Parathyroid adenoma (tissue), 2 donors: ENCODE measurements around the gene FAS.

ENCODE experiments used
- H2AFZ ChIP-seq: fragments of 300-600 bp; sonication (generic); one replicate; pipeline ENCODE4 v1.7.0; 2017; ENCODE audit warnings: antibody characterized with exemption, mild to moderate bottlenecking
- H3K27ac ChIP-seq: fragments of 300-600 bp; sonication (generic); one replicate; pipeline ENCODE4 v1.7.0; 2017
- H3K27me3 ChIP-seq: fragments of 300-600 bp; sonication (generic); one replicate; pipeline ENCODE4 v1.7.0; 2017; ENCODE audit warnings: low read length; ENCODE audit not compliant: control insufficient read depth, insufficient read depth
- H3K36me3 ChIP-seq: fragments of 300-600 bp; sonication (generic); one replicate; pipeline ENCODE4 v1.7.0; 2017; ENCODE audit warnings: low read length; ENCODE audit not compliant: control insufficient read depth, insufficient read depth
- H3K4me1 ChIP-seq: fragments of 300-600 bp; sonication (generic); one replicate; pipeline ENCODE4 v1.7.0; 2017; ENCODE audit warnings: control low read depth
- H3K4me2 ChIP-seq: fragments of 300-600 bp; sonication (generic); one replicate; pipeline ENCODE4 v1.7.0; 2017; ENCODE audit warnings: low read length
- H3K4me3 ChIP-seq: fragments of 300-600 bp; sonication (generic); one replicate; pipeline ENCODE4 v1.7.0; 2017; ENCODE audit warnings: low read depth, low read length
- H3K79me2 ChIP-seq: fragments of 300-600 bp; sonication (generic); one replicate; pipeline ENCODE4 v1.7.0; 2017; ENCODE audit warnings: control low read depth
- H3K9ac ChIP-seq: fragments of 300-600 bp; sonication (generic); one replicate; pipeline ENCODE4 v1.7.0; 2017; ENCODE audit warnings: mild to moderate bottlenecking
- H3K9me3 ChIP-seq: fragments of 300-600 bp; sonication (generic); one replicate; pipeline ENCODE4 v1.7.0; 2017; ENCODE audit warnings: low read length; ENCODE audit not compliant: control insufficient read depth
- TF ChIP-seq, protein P1 (sequence below): fragments of 300-600 bp; sonication (generic); IDR thresholded peaks from one replicate; pipeline ENCODE4 v1.7.0; 2017; ENCODE audit warnings: antibody characterized with exemption, mild to moderate bottlenecking
- donor health status: primary hyperparathyroidism.

The FAS gene

DNA sequence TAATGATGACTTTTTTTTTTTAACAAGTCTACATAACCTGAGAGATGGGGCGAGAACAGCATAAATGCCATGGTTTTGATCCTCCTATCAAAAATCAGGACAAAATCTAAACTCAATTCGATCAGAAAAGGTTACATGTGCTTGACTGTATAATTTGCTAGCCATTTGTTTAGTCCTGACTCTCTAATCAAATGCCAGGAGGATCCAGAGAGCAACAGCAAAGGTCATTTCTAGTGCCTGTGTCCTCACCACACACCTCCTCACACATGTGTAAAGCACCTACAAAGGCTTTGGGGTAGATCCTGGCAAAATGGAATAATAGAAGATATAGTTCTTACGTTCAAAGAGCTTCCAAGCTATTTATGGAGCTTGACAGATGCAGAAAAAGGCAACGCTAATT is 11.0 kb upstream of the FAS start:
- no peaks in the 10 kb centered on the region for H3K4me1 ChIP-seq
- no peaks in the 10 kb centered on the region for H3K9me3 ChIP-seq
- no peaks in the 10 kb centered on the region for H3K36me3 ChIP-seq
- no peak overlapping the region for H3K9ac ChIP-seq
- H3K27ac ChIP-seq: no peak overlapping the region
- no peak overlapping the region for H3K4me3 ChIP-seq
- TF ChIP-seq, protein P1, sequence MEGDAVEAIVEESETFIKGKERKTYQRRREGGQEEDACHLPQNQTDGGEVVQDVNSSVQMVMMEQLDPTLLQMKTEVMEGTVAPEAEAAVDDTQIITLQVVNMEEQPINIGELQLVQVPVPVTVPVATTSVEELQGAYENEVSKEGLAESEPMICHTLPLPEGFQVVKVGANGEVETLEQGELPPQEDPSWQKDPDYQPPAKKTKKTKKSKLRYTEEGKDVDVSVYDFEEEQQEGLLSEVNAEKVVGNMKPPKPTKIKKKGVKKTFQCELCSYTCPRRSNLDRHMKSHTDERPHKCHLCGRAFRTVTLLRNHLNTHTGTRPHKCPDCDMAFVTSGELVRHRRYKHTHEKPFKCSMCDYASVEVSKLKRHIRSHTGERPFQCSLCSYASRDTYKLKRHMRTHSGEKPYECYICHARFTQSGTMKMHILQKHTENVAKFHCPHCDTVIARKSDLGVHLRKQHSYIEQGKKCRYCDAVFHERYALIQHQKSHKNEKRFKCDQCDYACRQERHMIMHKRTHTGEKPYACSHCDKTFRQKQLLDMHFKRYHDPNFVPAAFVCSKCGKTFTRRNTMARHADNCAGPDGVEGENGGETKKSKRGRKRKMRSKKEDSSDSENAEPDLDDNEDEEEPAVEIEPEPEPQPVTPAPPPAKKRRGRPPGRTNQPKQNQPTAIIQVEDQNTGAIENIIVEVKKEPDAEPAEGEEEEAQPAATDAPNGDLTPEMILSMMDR: no peak
- no peak overlapping the region for H3K4me2 ChIP-seq
- no peaks in the 10 kb centered on the region for H3K79me2 ChIP-seq
- H2AFZ ChIP-seq: no peak overlapping the region
- H3K27me3 ChIP-seq: no peaks in the 10 kb centered on the region

DNA sequence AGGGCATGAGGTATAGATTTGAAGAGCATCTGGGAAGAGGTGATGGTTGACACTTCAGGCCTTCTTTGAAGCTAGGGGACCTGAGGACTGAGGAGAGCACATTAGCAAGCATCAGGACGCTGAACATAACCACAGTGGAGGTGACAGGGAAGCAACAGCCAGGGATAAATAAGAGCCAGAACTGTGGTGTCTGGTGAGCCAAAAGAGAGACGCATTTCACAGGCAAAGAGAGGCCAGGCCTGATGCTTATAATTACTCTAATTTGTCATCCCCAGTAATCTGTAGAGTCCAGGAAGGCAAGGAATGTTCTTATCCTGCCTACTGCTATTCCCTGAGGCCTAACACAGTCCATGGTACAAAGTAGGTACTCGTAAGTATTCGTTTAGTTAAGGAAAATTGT is 10.4 kb upstream of the FAS start:
- H2AFZ ChIP-seq: no peak overlapping the region
- H3K4me2 ChIP-seq: no peak overlapping the region
- no peaks in the 10 kb centered on the region for H3K79me2 ChIP-seq
- no peaks in the 10 kb centered on the region for H3K36me3 ChIP-seq
- no peak overlapping the region for H3K4me3 ChIP-seq
- no peaks in the 10 kb centered on the region for H3K9me3 ChIP-seq
- TF ChIP-seq, protein P1: no peak
- no peaks in the 10 kb centered on the region for H3K4me1 ChIP-seq
- H3K27ac ChIP-seq: no peak overlapping the region
- no peaks in the 10 kb centered on the region for H3K27me3 ChIP-seq
- no peak overlapping the region for H3K9ac ChIP-seq

DNA sequence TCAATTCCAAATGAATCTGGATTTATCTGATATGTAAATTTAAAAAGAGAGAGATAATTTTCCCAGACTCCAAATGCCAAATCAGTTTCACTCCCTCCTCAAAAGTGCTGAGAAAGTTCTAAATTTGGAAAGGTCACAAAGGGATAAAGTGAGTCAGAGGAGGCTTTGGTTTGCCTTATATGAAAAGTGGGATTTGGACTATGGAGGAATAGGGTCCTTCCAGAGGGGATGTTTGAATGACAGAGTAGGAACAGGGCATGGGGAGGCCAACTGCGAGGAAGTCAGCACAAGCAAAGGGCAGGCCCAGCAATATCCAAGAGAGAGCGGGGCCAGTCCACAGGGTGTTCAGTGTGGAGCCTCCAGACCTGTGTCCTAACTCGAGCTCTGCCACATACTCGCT is 9.8 kb upstream of the FAS start:
- H2AFZ ChIP-seq: no peak overlapping the region
- H3K27me3 ChIP-seq: no peaks in the 10 kb centered on the region
- no peaks in the 10 kb centered on the region for H3K9me3 ChIP-seq
- H3K4me2 ChIP-seq: no peak overlapping the region
- TF ChIP-seq, protein P1: no peak
- H3K4me3 ChIP-seq: no peak overlapping the region
- no peak overlapping the region for H3K27ac ChIP-seq
- no peaks in the 10 kb centered on the region for H3K4me1 ChIP-seq
- H3K79me2 ChIP-seq: no peaks in the 10 kb centered on the region
- H3K36me3 ChIP-seq: no peaks in the 10 kb centered on the region
- H3K9ac ChIP-seq: no peak overlapping the region

DNA sequence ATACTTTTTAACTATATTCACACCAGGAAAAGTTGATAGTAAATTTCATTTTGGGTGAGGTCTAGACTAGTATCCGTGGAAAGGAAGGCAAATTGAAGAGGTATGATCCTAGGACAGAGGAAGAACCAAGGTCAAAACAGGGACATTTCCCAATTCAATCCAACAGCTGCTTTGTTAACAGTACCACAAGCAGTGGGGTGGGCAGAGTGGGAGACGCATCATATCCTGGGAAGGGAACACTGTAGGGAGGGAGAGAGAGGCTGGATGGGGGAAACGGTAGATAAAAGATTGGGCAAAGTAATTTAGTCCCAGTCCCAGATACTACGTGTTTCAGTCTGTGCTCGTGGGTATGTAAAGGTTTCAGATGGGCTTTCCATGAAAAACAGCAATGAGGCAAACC is 9.2 kb upstream of the FAS start:
- H3K9me3 ChIP-seq: no peaks in the 10 kb centered on the region
- no peaks in the 10 kb centered on the region for H3K36me3 ChIP-seq
- H3K79me2 ChIP-seq: no peaks in the 10 kb centered on the region
- H3K4me1 ChIP-seq: no peaks in the 10 kb centered on the region
- TF ChIP-seq, protein P1: no peak
- H3K9ac ChIP-seq: no peak overlapping the region
- no peaks in the 10 kb centered on the region for H3K27me3 ChIP-seq
- no peak overlapping the region for H2AFZ ChIP-seq
- no peak overlapping the region for H3K4me2 ChIP-seq
- no peak overlapping the region for H3K27ac ChIP-seq
- H3K4me3 ChIP-seq: no peak overlapping the region

DNA sequence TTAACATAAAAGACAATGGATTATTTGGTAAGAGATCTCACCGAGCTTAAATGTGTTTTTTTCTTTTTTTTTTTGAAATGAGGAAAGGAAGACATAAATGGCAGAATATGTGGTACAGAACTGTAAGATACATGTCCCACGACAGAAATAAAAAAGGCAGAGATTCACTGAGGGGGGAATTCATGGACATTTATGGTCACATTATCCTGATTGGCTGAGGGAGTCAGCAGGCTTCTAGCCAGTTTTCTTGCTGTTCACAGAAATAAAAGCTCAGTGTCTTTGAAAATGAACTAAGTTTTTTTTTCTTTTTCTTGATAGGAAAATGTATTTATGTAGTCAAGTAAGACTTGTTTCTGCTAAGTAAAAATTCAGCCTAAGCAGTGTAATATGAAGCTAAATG is 8.2 kb upstream of the FAS start:
- no peak overlapping the region for H3K9ac ChIP-seq
- no peaks in the 10 kb centered on the region for H3K79me2 ChIP-seq
- H3K4me1 ChIP-seq: no peaks in the 10 kb centered on the region
- no peaks in the 10 kb centered on the region for H3K9me3 ChIP-seq
- H2AFZ ChIP-seq: no peak overlapping the region
- H3K4me3 ChIP-seq: no peak overlapping the region
- no peaks in the 10 kb centered on the region for H3K27me3 ChIP-seq
- H3K27ac ChIP-seq: no peak overlapping the region
- TF ChIP-seq, protein P1: no peak
- H3K4me2 ChIP-seq: no peak overlapping the region
- no peaks in the 10 kb centered on the region for H3K36me3 ChIP-seq
